GM19324 (cell line): Measurements from ENCODE around the gene KIF26B.
"Not testable (repeated sequence)": the region's sequence is repeated elsewhere in the genome, so short reads cannot be mapped to it uniquely, and the experiment has no call there.

Experiments
- ATAC-seq: cut with Tn5 transposase; IDR thresholded peaks from one replicate; pipeline ENCODE4 v1.9.1; 2021; ENCODE audit warnings: mild to moderate bottlenecking, moderate library complexity; ENCODE audit not compliant: unreplicated experiment, low FRiP score

The KIF26B gene

GRCh38 chr1:245373131-245373530 is 218.3 kb downstream of the KIF26B start:
- ATAC-seq, result no peak

DNA sequence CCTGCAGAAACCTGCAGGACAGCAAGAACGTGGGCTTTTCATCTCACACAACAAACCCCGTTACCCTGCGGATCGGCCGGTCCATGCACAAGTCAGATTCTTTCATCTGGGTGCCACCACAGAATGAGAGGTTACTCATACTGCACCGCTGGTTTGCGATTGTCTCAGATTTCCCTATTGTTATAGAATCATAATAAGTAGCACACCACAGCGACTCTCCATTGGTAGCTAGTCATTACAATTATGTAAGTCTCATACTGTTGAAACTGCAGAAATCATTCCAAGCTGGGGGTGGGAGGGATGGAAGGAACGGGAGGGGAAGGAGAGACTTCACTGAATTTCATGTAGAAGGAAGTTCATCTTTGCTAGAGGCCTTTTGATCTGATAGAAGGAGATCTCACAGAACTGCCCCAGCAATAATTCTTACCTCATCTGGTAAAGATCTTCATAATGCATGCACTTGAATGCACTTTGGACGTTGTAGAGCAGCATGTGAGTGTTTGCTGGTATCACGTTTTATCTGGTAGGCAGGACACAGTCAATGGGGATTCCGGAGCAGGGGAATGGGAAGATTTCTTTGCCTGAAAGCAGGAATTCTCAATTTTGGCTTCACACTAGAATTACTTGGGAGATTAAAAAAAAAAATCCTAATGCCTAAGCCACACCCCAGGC is 221.1 kb downstream of the KIF26B start:
- no peak for ATAC-seq

- no peak for ATAC-seq
These were observed 223.1 kb downstream of the KIF26B start for GRCh38 chr1:245377854-245378253.

GRCh38 chr1:245378311-245378722 is 223.5 kb downstream of the KIF26B start:
- ATAC-seq, result no peak

GRCh38 chr1:245378745-245379144 is 224.0 kb downstream of the KIF26B start:
- ATAC-seq, result no peak

DNA sequence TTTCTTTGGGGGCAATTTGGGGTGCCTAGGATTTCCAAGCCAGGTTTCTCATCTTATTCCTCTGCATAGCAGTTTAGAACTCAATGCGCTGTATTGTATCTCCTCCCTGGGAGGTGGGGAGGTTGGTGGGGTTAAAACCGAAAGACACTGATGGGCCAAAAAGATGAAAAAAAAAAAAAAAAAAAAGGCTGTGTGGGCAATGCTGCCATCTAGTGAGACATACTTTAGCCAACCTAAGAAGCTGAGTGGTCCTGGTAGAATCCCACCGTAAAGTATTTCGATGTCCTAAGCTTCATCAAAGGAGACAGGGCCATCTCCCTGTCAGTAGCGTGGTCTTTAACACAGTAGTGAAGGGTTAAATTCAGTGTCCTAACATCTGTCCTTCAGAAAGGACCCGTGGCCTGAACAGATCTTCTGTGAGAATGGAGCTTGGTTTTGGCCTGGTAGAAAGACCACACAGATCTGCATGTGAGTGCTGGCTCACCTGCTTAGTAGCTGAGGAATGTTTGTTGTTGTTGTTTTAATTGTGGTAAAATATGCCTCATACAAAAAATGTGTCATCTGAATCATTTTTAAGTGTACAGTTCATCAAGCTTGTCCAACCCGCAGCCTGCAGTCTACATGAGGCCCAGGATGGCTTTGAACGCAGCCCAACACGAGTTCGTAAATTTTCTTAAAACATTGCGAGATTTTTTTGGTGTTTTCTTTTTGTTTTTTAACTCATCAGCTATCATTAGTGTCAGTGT is 226.2 kb downstream of the KIF26B start:
- no peak for ATAC-seq

- no peak for ATAC-seq
These were observed 228.2 kb downstream of the KIF26B start for GRCh38 chr1:245382981-245383380.

- no peak for ATAC-seq
These were observed 228.9 kb downstream of the KIF26B start for GRCh38 chr1:245383396-245384330.

DNA sequence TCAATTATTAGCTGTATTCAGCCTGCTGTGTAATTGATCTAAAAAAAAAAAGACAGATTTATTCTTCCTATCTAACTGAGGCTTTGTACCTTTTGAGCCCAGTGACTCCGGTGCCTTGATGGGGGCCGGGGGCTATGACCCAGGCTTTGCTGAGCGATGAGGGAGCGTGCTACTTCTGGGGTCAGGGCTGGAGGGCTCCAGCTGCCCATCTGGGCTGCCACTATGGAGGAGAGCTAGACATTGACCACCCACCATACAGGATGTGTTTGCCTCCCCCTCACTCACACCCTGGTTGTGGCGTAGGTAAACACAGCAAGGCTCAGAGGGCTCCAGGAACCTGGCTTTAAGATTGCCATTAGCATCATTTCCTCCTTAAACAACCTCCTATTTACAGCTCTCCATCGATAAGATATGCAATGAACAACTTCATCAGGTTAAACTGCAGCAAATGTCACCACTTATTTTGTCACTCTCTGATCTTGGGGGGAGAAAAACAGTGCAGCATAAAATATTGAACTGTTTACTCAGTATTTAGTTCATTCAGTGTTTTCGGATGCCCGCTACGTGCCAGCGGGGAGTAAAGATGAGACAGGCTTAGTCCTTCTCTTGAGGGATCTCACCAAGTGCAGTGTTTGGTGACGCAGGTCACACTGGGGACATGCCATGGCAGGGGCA is 231.6 kb downstream of the KIF26B start:
- ATAC-seq, result no peak

GRCh38 chr1:245388687-245389086 is 233.9 kb downstream of the KIF26B start:
- ATAC-seq, result no peak

DNA sequence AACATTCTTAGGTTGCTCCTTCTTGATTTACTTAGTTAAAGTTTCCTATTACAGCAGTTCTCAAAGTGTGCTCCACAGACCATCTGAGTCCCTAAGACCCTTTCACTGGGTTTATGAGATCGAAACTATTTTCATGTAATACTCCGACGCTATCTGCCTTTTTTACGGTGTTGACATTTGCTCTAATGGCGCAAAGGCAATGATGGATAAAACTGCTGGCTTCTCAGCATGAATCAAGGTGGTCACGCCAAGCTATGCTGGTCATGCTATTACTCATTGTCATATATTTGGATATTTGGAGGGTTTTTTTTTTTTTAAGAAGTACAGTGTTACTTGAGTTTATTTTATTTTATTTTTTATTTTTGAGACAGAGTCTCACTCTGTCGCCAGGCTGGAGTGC is 235.1 kb downstream of the KIF26B start:
- ATAC-seq, result no peak

DNA sequence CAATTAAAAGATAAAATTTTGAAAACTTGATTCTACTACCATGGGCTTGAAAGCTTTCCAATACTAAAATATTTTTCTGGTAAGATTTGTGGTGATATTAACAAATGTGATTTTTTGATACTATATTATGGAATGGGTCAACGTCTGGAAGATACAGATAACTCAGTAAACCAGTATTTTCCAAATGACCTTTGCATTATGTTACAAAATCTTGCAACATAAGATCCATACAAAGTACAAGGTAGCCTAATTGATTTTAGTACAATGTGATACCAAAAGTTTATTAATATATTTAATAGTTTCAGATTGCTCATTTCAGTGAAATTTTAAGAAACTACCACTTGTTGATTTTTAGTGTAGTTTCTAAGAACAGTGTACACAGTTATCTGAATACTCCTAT is 236.2 kb downstream of the KIF26B start:
- no peak for ATAC-seq

DNA sequence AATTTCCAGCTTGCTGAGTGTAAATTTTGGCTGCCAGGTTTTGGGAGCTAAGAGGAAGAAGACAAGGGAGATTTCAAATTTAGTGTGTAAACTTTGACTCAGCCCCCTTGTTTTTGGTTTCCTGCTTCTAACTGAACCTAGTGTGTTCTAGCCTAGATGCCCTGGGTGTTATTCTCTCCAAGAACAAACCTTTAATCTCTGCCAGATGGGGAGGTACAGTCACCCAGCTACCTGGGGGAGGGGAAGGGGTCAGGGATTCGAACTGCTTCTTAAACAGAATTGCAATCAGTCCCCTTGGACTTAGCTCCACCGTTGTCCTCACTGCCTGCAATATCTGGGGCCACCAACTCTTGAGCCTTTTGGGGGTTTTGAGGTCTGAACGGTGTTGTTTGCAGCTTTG is 238.9 kb downstream of the KIF26B start:
- ATAC-seq, result no peak

DNA sequence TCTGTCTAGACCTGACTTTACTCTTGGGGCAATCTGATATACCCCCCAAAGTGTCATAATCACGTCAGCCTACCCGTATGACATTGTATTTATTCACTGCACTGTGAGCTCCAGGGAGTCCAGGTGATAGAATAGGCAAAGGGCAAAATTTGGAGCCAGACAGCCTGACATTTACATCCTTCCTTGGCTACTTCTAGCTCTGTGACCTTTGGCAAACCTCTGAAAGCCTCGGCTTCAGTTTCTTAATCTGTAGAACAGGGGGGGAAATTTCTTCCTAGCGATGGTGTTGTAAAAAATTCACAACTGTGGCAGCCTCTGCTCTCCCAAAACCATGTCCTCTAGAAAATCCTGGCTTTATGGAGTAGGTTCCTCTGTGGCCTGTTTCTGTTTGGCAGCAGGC is 240.9 kb downstream of the KIF26B start:
- no peak for ATAC-seq

DNA sequence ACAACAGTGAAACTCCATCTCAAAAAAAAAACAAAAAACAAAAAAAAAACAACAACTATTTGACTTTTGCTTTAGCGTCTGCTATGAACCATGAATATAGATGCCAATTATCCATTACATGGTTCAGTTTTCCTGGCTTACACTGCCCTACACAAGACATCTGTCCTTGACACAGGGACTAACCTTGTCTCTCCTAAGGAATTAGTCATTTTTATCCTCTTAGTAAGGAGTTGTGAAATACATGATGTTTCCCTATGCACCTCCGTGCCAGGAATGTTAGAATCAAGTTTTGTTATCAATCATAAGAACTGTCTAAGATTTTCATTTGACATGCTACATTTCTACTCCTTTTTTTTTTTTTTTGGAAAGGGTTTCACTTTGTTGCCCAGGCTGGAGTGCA is 241.8 kb downstream of the KIF26B start:
- ATAC-seq, result no peak

- ATAC-seq, result no peak
These were observed 243.0 kb downstream of the KIF26B start for GRCh38 chr1:245397771-245398170.

- ATAC-seq, result no peak
These were observed 243.4 kb downstream of the KIF26B start for GRCh38 chr1:245398180-245398579.

- ATAC-seq, result no peak
These were observed 247.2 kb downstream of the KIF26B start for GRCh38 chr1:245401881-245402587.

GRCh38 chr1:245402998-245403397 is 248.2 kb downstream of the KIF26B start:
- not testable (repeated sequence) for ATAC-seq

GRCh38 chr1:245404527-245404926 is 249.7 kb downstream of the KIF26B start:
- no peak for ATAC-seq
